Stimulated activated naive CD8-positive, alpha-beta T cell treated with anti-CD3 and anti-CD28 coated beads, Interleukin-15, Interleukin-2, amounts not matched to agents 100 ng/mL and 50 ng/mL, for 24 hours (primary cell): ENCODE data around the gene ISCA2.
A peak's percentile ranks its signal among the peaks of the same experiment; 100 is the strongest.
"Not testable (repeated sequence)": the region's sequence is repeated elsewhere in the genome, so short reads cannot be mapped to it uniquely, and the experiment has no call there.

Experiments used
- H3K27ac Mint-ChIP-seq: one replicate; pipeline ENCODE4 v1.8.0; 2021; ENCODE audit warnings: mild to moderate bottlenecking, mixed read lengths
- H3K27me3 Mint-ChIP-seq: one replicate; pipeline ENCODE4 v1.8.0; 2021; ENCODE audit warnings: mixed read lengths
- H3K36me3 Mint-ChIP-seq: one replicate; pipeline ENCODE4 v1.8.0; 2021; ENCODE audit warnings: low read depth, mixed read lengths
- H3K4me1 Mint-ChIP-seq: one replicate; pipeline ENCODE4 v1.8.0; 2021; ENCODE audit warnings: low read depth, mixed read lengths
- H3K4me3 Mint-ChIP-seq: one replicate; pipeline ENCODE4 v1.8.0; 2021; ENCODE audit warnings: mild to moderate bottlenecking, mixed read lengths
- H3K9me3 Mint-ChIP-seq: one replicate; pipeline ENCODE4 v1.8.0; 2021; ENCODE audit warnings: mixed read lengths

ISCA2 gene

GRCh38 chr14:74493343-74494261, at the start of gene ISCA2:
Gene ISCA2 (plus strand): TSS chr14:74493765. CDS start chr14:74493775, 10 bp downstream.
- Mint-ChIP-seq H3K4me3 (peak within 1 kb of the TSS; percentile 91), H3K9me3 (no peaks in the 10 kb centered on the region), H3K27ac (peak within 1 kb of the TSS; percentile 90), H3K27me3 (no peaks in the 10 kb centered on the region), H3K36me3 (peaks cover 9% of the 10 kb centered on the region), H3K4me1 (peaks cover 38% of the 10 kb centered on the region)

DNA sequence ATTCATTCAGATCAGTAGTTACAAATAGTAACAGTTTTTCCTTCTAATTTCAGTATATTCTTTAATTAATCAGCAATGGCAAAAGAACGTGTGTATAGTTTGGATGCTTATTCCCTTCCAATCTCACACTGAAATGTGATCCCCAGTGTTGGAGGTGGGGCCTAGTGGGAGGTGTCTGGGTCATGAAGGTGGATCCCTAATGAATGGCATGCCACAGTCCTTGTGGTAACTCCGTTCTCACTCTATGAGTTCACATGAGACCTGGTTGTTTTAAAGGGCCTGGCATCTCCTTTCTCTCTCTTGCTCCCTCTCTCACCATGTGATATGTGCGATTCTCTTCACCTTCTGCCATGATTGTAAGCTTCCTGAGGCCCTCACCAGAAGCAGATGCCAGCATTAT, 48.7 kb upstream of the ISCA2 start:
- Mint-ChIP-seq H3K4me3 (no peak overlapping the region), H3K27ac (no peak overlapping the region), H3K4me1 (no peaks in the 10 kb centered on the region), H3K27me3 (peaks cover 18% of the 10 kb centered on the region), H3K9me3 (no peaks in the 10 kb centered on the region), H3K36me3 (no peaks in the 10 kb centered on the region)

DNA sequence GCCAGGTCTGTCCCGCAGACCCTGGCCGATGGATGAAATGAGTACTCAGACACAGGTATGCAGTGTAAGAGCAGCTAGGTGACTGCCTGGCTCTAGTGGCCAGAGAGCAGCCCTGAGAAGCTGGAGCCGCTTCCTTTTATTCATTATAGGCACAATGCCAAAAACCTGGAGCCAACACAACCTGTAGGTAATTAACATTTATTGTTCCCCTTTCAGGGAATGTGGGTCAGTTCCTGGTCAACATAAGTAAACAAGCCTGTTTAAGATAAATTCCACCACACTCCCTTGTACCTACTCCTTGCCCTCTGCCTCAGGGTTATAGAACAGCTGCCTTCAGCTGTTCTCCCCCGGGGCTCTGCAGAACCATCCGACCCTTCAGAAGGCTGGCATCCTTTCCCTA, 39.2 kb upstream of the ISCA2 start:
- not testable (repeated sequence) for H3K4me1 Mint-ChIP-seq, H3K9me3 Mint-ChIP-seq, H3K36me3 Mint-ChIP-seq, H3K4me3 Mint-ChIP-seq, H3K27ac Mint-ChIP-seq
- peaks cover 15% of the 10 kb centered on the region for H3K27me3 Mint-ChIP-seq

GRCh38 chr14:74456684-74457564, 36.6 kb upstream of the ISCA2 start:
- Mint-ChIP-seq H3K4me3 (no peak overlapping the region), H3K9me3 (no peaks in the 10 kb centered on the region), H3K27ac (no peak overlapping the region), H3K36me3 (no peaks in the 10 kb centered on the region), H3K27me3 (peaks cover 3% of the 10 kb centered on the region), H3K4me1 (no peaks in the 10 kb centered on the region)

DNA sequence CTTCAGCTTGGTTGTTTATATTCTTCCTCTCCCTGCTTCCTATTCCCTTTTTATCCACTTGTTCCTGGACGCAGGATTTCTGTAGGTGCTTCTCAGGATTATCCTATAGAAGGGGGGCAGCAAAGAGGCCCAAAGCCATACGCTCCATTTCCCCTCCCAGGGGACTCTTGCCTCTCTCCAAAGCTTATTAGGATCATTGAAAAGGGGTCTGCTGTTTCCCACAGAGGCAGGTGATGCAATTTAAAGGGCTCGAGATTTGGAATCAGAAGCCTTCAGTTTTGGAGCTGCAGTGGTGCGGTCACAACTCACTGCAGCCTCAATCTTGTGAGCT, 36.0 kb upstream of the ISCA2 start:
- no peak overlapping the region for H3K4me3 Mint-ChIP-seq
- H3K9me3 Mint-ChIP-seq: no peaks in the 10 kb centered on the region
- peaks cover 3% of the 10 kb centered on the region for H3K27me3 Mint-ChIP-seq
- no peak overlapping the region for H3K27ac Mint-ChIP-seq
- no peaks in the 10 kb centered on the region for H3K36me3 Mint-ChIP-seq
- no peaks in the 10 kb centered on the region for H3K4me1 Mint-ChIP-seq

DNA sequence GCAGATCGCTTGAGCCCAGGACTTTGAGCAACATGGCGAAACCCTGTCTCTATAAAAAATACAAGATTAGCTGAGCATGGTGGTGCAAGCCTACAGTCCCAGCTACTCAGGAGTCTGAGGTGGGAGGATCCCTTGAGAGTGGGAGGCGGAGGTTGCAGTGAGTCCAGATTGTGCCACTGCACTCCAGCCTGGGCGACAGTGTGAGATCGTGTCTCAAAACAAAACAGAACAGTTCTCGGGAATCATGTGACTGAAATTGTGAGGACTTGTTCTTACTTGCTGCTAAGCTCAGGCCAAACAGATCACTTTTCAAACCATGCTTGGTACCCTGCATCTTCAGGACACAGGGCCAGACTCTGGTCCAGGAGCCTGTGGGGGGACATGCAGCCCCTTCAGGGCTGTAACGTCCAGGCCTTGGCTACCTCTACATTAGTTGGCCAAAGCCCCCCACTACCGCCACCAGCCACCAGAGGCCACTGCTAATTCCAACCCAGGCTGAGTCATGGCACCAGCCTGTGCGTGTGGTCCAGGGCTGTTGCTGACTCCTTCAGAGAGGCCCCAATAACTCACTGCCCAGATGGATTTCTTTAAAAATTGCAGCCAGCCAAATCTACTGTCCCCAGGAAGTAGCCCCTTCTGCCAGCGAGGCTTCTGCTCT, 34.1 kb upstream of the ISCA2 start:
- Mint-ChIP-seq H3K9me3 (no peaks in the 10 kb centered on the region), H3K4me3 (no peak overlapping the region), H3K4me1 (no peaks in the 10 kb centered on the region), H3K27ac (no peak overlapping the region), H3K36me3 (no peaks in the 10 kb centered on the region), H3K27me3 (peaks cover 3% of the 10 kb centered on the region)

- Mint-ChIP-seq H3K36me3 (no peaks in the 10 kb centered on the region), H3K4me3 (no peak overlapping the region), H3K27ac (no peak overlapping the region), H3K4me1 (no peaks in the 10 kb centered on the region), H3K9me3 (no peaks in the 10 kb centered on the region), H3K27me3 (peaks cover 3% of the 10 kb centered on the region)
Observed at GRCh38 chr14:74459976-74460375, 33.6 kb upstream of the ISCA2 start.

DNA sequence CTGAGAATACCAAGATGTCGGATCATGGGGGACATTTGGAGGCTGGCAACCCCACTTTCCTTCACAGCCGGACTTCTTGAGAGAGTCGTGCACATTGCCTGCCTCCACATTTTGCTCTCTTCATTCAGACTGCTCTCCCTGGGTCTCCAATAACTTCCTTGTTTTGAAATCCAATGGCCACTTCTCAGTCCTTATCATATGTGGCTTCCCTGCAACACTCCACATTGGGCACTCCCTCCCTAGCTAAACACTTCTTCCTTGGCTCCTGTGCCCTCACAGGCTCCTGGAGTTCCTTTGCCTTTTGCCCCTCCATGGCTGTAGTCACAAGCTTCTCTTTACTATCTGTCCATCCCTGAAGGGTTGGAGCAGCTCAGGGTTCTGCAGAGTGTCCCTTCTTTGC, 30.6 kb upstream of the ISCA2 start:
- Mint-ChIP-seq H3K4me3 (no peak overlapping the region), H3K4me1 (no peaks in the 10 kb centered on the region), H3K27ac (no peak overlapping the region), H3K27me3 (no peaks in the 10 kb centered on the region), H3K36me3 (no peaks in the 10 kb centered on the region), H3K9me3 (no peaks in the 10 kb centered on the region)

DNA sequence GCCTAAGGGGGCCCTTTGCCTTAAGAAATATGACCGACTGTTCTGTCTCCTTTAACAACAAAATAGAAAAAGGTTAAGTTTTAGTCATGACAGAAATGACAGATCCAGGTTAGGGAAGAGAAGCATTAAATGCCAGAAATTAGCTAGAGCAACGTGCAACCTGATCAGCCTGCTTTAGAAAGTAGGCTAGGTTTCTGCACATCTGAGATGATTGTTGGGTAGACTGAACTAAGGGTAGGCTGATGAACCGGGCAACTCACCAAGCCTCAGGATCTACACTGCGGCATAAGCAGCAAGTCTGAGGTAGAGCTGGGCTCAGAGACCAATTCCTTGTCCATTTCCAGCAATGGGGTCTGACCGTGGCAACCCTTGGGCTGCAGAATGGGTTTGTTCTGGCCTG, 29.9 kb upstream of the ISCA2 start:
- Mint-ChIP-seq H3K27me3 (no peaks in the 10 kb centered on the region), H3K27ac (no peak overlapping the region), H3K4me3 (no peak overlapping the region), H3K4me1 (no peaks in the 10 kb centered on the region), H3K9me3 (no peaks in the 10 kb centered on the region), H3K36me3 (no peaks in the 10 kb centered on the region)

GRCh38 chr14:74464785-74465184, 28.8 kb upstream of the ISCA2 start:
- Mint-ChIP-seq H3K4me1 (no peaks in the 10 kb centered on the region), H3K27ac (no peak overlapping the region), H3K4me3 (no peak overlapping the region), H3K9me3 (no peaks in the 10 kb centered on the region), H3K36me3 (no peaks in the 10 kb centered on the region), H3K27me3 (no peaks in the 10 kb centered on the region)

DNA sequence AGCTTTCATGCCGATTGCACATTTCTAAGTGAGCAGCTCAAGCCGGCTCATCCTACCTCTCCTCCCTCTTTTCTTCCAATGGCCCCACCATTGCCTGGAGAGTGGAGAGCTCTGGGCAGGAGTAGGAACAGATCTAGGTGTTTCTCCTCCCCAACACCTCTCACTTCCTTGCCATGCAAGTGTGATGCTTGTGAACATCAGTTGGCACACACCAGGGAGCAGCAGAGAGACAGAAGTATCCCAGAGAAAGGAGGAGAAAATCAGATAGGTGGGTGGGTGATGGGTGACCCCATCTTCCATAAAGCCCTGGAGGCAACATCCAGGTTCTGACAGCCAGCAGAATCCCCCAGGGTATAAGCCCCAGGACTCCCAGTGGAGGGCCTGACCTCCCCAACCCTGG, 28.2 kb upstream of the ISCA2 start:
- no peaks in the 10 kb centered on the region for H3K4me1 Mint-ChIP-seq
- no peaks in the 10 kb centered on the region for H3K9me3 Mint-ChIP-seq

DNA sequence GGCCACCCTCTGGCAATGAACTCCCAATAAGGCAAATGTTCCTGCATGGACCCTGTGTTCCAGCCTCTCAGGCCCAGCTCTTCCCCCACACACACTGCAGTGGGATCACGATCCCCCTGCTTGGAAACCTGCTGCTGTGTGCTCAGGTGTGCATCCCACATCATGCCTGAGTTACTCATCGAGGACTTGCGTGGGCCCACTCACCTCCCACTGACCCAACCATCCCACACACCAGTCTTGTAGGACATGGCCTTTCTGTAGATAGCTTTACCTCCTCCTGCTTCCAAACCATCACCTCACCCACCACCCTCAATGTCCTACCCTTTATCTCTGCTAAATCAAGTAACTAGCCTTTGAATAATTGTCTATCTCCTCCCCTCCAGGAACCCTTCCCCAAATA, 25.1 kb upstream of the ISCA2 start:
- H3K27ac Mint-ChIP-seq: no peak overlapping the region

More for the DNA sequence above, 28.2 kb upstream of the ISCA2 start:
- no peak overlapping the region for H3K27ac Mint-ChIP-seq
- no peak overlapping the region for H3K4me3 Mint-ChIP-seq
- no peaks in the 10 kb centered on the region for H3K27me3 Mint-ChIP-seq
- H3K36me3 Mint-ChIP-seq: no peaks in the 10 kb centered on the region

DNA sequence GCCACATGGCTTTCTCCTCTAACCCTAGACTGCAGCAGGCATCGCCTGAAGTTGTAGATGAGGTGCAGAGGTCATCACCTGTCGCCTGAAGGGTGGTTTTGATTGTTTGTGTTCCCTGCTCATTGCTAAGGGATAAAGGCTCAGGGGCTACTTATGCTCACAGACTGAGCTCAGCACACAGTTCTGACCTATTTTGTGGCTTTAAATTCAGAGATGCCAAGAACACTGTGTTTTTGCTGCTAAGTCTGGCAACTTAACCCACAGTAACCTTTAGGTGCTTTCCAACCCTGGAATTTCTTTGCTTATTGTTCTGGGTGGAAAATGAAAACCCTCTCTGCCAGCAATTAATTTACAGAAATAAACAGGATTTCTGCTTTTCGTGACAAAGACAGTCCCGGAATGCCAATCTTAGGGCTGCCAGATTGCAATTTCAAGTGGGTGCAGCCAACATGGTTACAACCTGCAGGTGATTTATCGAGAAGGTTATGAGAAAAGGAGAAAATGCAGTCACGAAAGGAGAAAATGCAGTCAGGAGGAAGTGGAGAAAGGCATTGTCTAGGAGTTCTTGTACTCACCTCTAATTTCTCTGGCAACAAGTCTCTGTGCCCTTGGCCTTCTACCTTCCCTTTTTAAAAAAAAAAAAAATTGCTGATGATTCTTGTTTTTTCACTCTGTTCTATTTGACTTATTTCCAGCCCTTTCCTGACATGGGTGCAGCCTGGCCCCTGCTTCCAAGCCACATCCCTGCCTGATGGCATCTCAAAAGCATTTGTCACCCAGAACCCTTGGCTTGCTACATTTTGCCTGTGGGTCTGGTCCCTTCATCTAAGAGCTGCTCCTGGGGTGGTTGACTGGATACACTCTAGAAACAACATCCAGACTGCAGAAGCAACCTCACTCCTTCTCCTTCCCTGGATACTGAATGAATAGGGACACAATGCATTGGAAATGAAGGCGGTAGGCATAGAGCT, 23.7 kb upstream of the ISCA2 start:
- H3K4me1 Mint-ChIP-seq: no peaks in the 10 kb centered on the region
- no peak overlapping the region for H3K27ac Mint-ChIP-seq
- H3K36me3 Mint-ChIP-seq: no peaks in the 10 kb centered on the region
- no peaks in the 10 kb centered on the region for H3K9me3 Mint-ChIP-seq
- no peaks in the 10 kb centered on the region for H3K27me3 Mint-ChIP-seq
- no peak overlapping the region for H3K4me3 Mint-ChIP-seq

More for the DNA sequence above, 25.1 kb upstream of the ISCA2 start:
- H3K4me3 Mint-ChIP-seq: no peak overlapping the region
- no peaks in the 10 kb centered on the region for H3K9me3 Mint-ChIP-seq
- H3K36me3 Mint-ChIP-seq: no peaks in the 10 kb centered on the region
- H3K4me1 Mint-ChIP-seq: no peaks in the 10 kb centered on the region
- H3K27me3 Mint-ChIP-seq: no peaks in the 10 kb centered on the region

DNA sequence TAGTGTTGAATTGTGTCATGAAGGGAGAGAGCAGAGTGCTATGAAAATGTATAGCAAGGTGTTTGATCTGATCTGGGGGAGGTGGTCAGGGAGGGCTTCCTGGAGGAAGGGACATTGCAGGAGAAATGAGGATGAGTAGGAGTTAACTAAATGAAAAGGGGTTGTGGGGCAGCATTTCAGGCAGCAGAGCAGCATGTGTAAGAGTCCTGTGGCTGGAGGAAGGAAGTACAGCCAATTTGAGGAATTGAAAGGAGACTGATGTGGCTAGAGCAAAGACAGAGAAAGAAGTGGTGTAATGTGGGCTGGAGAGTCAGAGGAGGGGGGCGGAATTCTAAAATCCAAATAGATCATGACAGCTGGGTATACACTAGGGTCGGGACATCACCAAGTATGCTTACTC, 21.0 kb upstream of the ISCA2 start:
- Mint-ChIP-seq H3K36me3 (no peaks in the 10 kb centered on the region), H3K4me1 (no peaks in the 10 kb centered on the region), H3K27ac (no peak overlapping the region), H3K27me3 (no peaks in the 10 kb centered on the region), H3K4me3 (no peak overlapping the region), H3K9me3 (no peaks in the 10 kb centered on the region)
